HCT116 (cell line): ENCODE results near the gene S100A12. TPM values are rescaled to one million over a fixed set of nuclear protein-coding genes. Genes with fewer than 3 reads are reported as not detected.

ENCODE experiments used
- ATAC-seq: fragments of 200-7000 bp; cut with Tn5 transposase; 2 replicates; pipeline ENCODE4 v1.9.1; 2020; ENCODE audit warnings: mild to moderate bottlenecking, moderate library complexity
- BruUV-seq: library from RNA; stranded (reverse); fragments of 400-500 nt; replicated peaks from 2 replicates; lab custom pipeline; 2021; lab: Mats Ljungman, UMichigan
- CTCF ChIA-PET: fragments of 300-600 bp; sonication (Branson Sonifier 250); formaldehyde crosslinking; loops from one replicate; lab custom pipeline; 2021; ENCODE audit warnings: antibody characterized with exemption; lab: Charles Lee
- POLR2A ChIA-PET: fragments of 300-600, 350-600 bp; sonication (Branson Sonifier 250); formaldehyde crosslinking; loops from one replicate; lab custom pipeline; 2021; ENCODE audit warnings: antibody characterized with exemption; lab: Charles Lee
- RAD21 ChIA-PET, 2 experiments: fragments of 300-600 bp; sonication (Branson Sonifier 250); formaldehyde crosslinking; loops; one replicate each; lab custom pipeline; 2023; ENCODE audit warnings: low total read pairs in 2 of 2; ENCODE audit not compliant: uncharacterized antibody in 2 of 2, unreplicated experiment in 2 of 2, low non-redundant PET in 1 of 2; lab: Charles Lee
- DNase-seq: peaks from one replicate; pipeline ENCODE4 v3.0.0-alpha.2; 2010; ENCODE audit warnings: low read depth, low spot score
- H2AFZ ChIP-seq: fragments of 200-600 bp; shearing (Covaris generic), sonication (generic); 2 replicates; pipeline ENCODE4 v1.6.1; 2017; ENCODE audit warnings: low read depth, mixed run types, mixed read lengths, antibody characterized with exemption, low read length; ENCODE audit not compliant: poor library complexity, severe bottlenecking
- H3K27ac ChIP-seq: 2 replicates; pipeline ENCODE4 v1.5.1; 2012; ENCODE audit warnings: low read depth, low read length
- H3K27me3 ChIP-seq: fragments of 200-600 bp; sonication (generic); 2 replicates; pipeline ENCODE4 v1.6.1; 2016; ENCODE audit warnings: mixed run types, low read length, mixed read lengths; ENCODE audit not compliant: insufficient read depth
- H3K36me3 ChIP-seq, 2 experiments: fragments of 200-500 bp in 1 of 2; fragments of 200-600 bp in 1 of 2; sonication (Bioruptor generic) in 1 of 2; sonication (generic) in 1 of 2; 2 replicates each; pipeline versions ENCODE4 v1.5.1 to v1.6.1; 2014 to 2016; ENCODE audit warnings: low read length in 2 of 2, inconsistent platforms in 1 of 2, mixed read lengths in 1 of 2, mixed run types in 1 of 2; ENCODE audit not compliant: insufficient read depth in 2 of 2, control insufficient read depth in 1 of 2
- H3K4me1 ChIP-seq, 2 experiments: fragments of 200-600 bp in 1 of 2; sonication (generic) in 1 of 2; 2 replicates each; pipeline versions ENCODE4 v1.5.1 to v1.6.1; 2012 to 2017; ENCODE audit warnings: low read length in 2 of 2, inconsistent platforms in 1 of 2, mild to moderate bottlenecking in 1 of 2, mixed read lengths in 1 of 2, mixed run types in 1 of 2, moderate library complexity in 1 of 2; ENCODE audit not compliant: insufficient read depth in 2 of 2, control insufficient read depth in 1 of 2
- H3K4me2 ChIP-seq: fragments of 200-600 bp; sonication (generic); 2 replicates; pipeline ENCODE4 v1.6.1; 2017; ENCODE audit warnings: mixed run types, low read length, mixed read lengths
- H3K4me3 ChIP-seq, 2 experiments: fragments of 200-600 bp in 1 of 2; sonication (generic) in 1 of 2; replicated peaks in 1 of 2; 2 replicates each; pipeline ENCODE4 v1.5.1; 2011 to 2016; ENCODE audit warnings: low read length in 2 of 2, control low read depth in 1 of 2, low read depth in 1 of 2, mild to moderate bottlenecking in 1 of 2, mixed read lengths in 1 of 2, mixed run types in 1 of 2
- H3K79me2 ChIP-seq: fragments of 200-600 bp; sonication (generic); 2 replicates; pipeline ENCODE4 v1.6.1; 2017; ENCODE audit warnings: mild to moderate bottlenecking, mixed run types, low read length, moderate library complexity, mixed read lengths; ENCODE audit not compliant: insufficient read depth
- H3K9ac ChIP-seq: fragments of 200-600 bp; sonication (generic); 2 replicates; pipeline ENCODE4 v1.6.1; 2016; ENCODE audit warnings: low read length, mixed read lengths
- H3K9me2 ChIP-seq: fragments of 200-600 bp; sonication (generic), shearing (Covaris generic); 2 replicates; pipeline ENCODE4 v1.6.1; 2017; ENCODE audit warnings: mixed run types, mild to moderate bottlenecking, moderate library complexity; ENCODE audit not compliant: insufficient read depth
- H3K9me3 ChIP-seq, 2 experiments: fragments of 200-500 bp in 1 of 2; fragments of 200-600 bp in 1 of 2; sonication (Bioruptor generic) in 1 of 2; sonication (generic) in 1 of 2; 2 replicates each; pipeline ENCODE4 v1.6.1; 2014 to 2017; ENCODE audit warnings: low read length in 2 of 2, mixed read lengths in 2 of 2, inconsistent platforms in 1 of 2, low read depth in 1 of 2, mild to moderate bottlenecking in 1 of 2, mixed run types in 1 of 2, moderate library complexity in 1 of 2; ENCODE audit not compliant: control insufficient read depth in 1 of 2, insufficient read depth in 1 of 2
- H4K20me1 ChIP-seq: fragments of 200-600 bp; sonication (generic), shearing (Covaris generic); 2 replicates; pipeline ENCODE4 v1.6.1; 2017; ENCODE audit warnings: mixed run types, mild to moderate bottlenecking, moderate library complexity; ENCODE audit not compliant: insufficient read depth
- CBX3 ChIP-seq: IDR thresholded peaks from 2 replicates; pipeline ENCODE4 v1.6.1; 2012; ENCODE audit warnings: low read depth
- CEBPB ChIP-seq: IDR thresholded peaks from 2 replicates; pipeline ENCODE4 v1.6.1; 2012; ENCODE audit warnings: low read depth
- EGR1 ChIP-seq: IDR thresholded peaks from 2 replicates; pipeline ENCODE4 v1.6.1; 2012; ENCODE audit warnings: low read depth
- ELF1 ChIP-seq: IDR thresholded peaks from 2 replicates; pipeline ENCODE4 v1.6.1; 2012; ENCODE audit warnings: low read depth, borderline replicate concordance
- EZH2 ChIP-seq: fragments of 200-600 bp; sonication (generic); IDR thresholded peaks from 2 replicates; pipeline ENCODE4 v1.6.1; 2017; ENCODE audit warnings: antibody characterized with exemption, mixed run types
- EZH2phosphoT487 ChIP-seq: fragments of 200-600 bp; IDR thresholded peaks from 2 replicates; pipeline ENCODE4 v1.6.1; 2018; ENCODE audit warnings: antibody characterized with exemption, borderline replicate concordance
- FOSL1 ChIP-seq: IDR thresholded peaks from 2 replicates; pipeline ENCODE4 v1.6.1; 2012; ENCODE audit warnings: low read depth
- JUND ChIP-seq: IDR thresholded peaks from 2 replicates; pipeline ENCODE4 v1.6.1; 2012
- MAX ChIP-seq: IDR thresholded peaks from 2 replicates; pipeline ENCODE4 v1.6.1; 2012
- POLR2A ChIP-seq: IDR thresholded peaks from 2 replicates; pipeline ENCODE4 v1.7.0; 2011; ENCODE audit warnings: borderline replicate concordance; ENCODE audit not compliant: insufficient read depth, insufficient read length; ENCODE audit errors: extremely low read depth
- POLR2AphosphoS5 ChIP-seq: IDR thresholded peaks from 2 replicates; pipeline ENCODE4 v1.6.1; 2011; ENCODE audit warnings: mild to moderate bottlenecking, low read depth, low read length, moderate library complexity
- SIN3A ChIP-seq: IDR thresholded peaks from 2 replicates; pipeline ENCODE4 v1.6.1; 2012; ENCODE audit warnings: low read depth
- SRF ChIP-seq: IDR thresholded peaks from 2 replicates; pipeline ENCODE4 v1.6.1; 2012; ENCODE audit warnings: low read depth
- YY1 ChIP-seq: IDR thresholded peaks from 2 replicates; pipeline ENCODE4 v1.6.1; 2011; ENCODE audit warnings: low read length, low read depth, moderate library complexity, mild to moderate bottlenecking; ENCODE audit not compliant: insufficient replicate concordance; ENCODE audit errors: extremely low read depth
- intact Hi-C: fragments of 100-400 bp; cut with micrococcal nuclease; formaldehyde crosslinking; loops from 2 replicates; pipeline ENCODE4 v1.10.0; 2022
- total RNA-seq: library from RNA; stranded (reverse); gene quantifications from one replicate; pipeline ENCODE4 v1.2.1, GENCODE V29; 2021; ENCODE audit not compliant: unreplicated experiment
- TF ChIP-seq, protein P1 (sequence below), 3 experiments: fragments of 200-600 bp in 1 of 3; sonication (generic) in 1 of 3; IDR thresholded peaks in 2 of 3; conservative IDR thresholded peaks in 1 of 3; 2 replicates each; pipeline ENCODE4 v1.5.1; 2012 to 2017; ENCODE audit warnings: low read depth in 2 of 3, low read length in 2 of 3, antibody characterized with exemption in 1 of 3, borderline replicate concordance in 1 of 3, control low read depth in 1 of 3, mild to moderate bottlenecking in 1 of 3, mixed read lengths in 1 of 3, mixed run types in 1 of 3, moderate library complexity in 1 of 3; ENCODE audit not compliant: insufficient read depth in 1 of 3

The S100A12 gene
- total RNA-seq, 1 experiment from 2014 or later = not detected

GRCh38 chr1:153389401-153389800 is 14.0 kb upstream of the S100A12 start:
- Histone ChIP-seq H3K27ac (no peak overlapping the region), H3K36me3 (no peaks in the 10 kb centered on the region), H2AFZ (no peak overlapping the region), H3K27me3 (peaks cover 73% of the 10 kb centered on the region), H4K20me1 (no peaks in the 10 kb centered on the region), H3K9ac (no peak overlapping the region), H3K9me3 (no peaks in the 10 kb centered on the region), H3K9me2 (no peaks in the 10 kb centered on the region), H3K4me2 (no peak overlapping the region), H3K79me2 (no peaks in the 10 kb centered on the region), H3K4me1 (no peaks in the 10 kb centered on the region), H3K4me3 (no peak overlapping the region)
- no peak for ATAC-seq
- RAD21 ChIA-PET = no interaction called here
- TF ChIP-seq CBX3 = no peak
- TF ChIP-seq SIN3A = no peak
- TF ChIP-seq, protein P1, sequence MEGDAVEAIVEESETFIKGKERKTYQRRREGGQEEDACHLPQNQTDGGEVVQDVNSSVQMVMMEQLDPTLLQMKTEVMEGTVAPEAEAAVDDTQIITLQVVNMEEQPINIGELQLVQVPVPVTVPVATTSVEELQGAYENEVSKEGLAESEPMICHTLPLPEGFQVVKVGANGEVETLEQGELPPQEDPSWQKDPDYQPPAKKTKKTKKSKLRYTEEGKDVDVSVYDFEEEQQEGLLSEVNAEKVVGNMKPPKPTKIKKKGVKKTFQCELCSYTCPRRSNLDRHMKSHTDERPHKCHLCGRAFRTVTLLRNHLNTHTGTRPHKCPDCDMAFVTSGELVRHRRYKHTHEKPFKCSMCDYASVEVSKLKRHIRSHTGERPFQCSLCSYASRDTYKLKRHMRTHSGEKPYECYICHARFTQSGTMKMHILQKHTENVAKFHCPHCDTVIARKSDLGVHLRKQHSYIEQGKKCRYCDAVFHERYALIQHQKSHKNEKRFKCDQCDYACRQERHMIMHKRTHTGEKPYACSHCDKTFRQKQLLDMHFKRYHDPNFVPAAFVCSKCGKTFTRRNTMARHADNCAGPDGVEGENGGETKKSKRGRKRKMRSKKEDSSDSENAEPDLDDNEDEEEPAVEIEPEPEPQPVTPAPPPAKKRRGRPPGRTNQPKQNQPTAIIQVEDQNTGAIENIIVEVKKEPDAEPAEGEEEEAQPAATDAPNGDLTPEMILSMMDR (IDR thresholded peaks at IDR 0.05 in 2 of 3, conservative IDR thresholded peaks at IDR 0.05 in 1 of 3; ENCODE audit: borderline replicate concordance in 1 of 3, insufficient read depth in 1 of 3, low read depth in 2 of 3, low read length in 2 of 3) = no peak
- TF ChIP-seq MAX = no peak
- TF ChIP-seq EGR1 = no peak
- TF ChIP-seq JUND = no peak
- no peak for TF ChIP-seq EZH2phosphoT487
- no peak for TF ChIP-seq SRF
- TF ChIP-seq POLR2AphosphoS5 = no peak
- no peak for TF ChIP-seq POLR2A
- no peak for TF ChIP-seq FOSL1
- TF ChIP-seq CEBPB = no peak
- no peak for TF ChIP-seq ELF1
- TF ChIP-seq YY1 = no peak
- no peak for TF ChIP-seq EZH2
- DNase-seq = no peak
- CTCF ChIA-PET = no interaction called here
- intact Hi-C loops = no loop called here
- POLR2A ChIA-PET = no interaction called here
- BruUV-seq = no TSS peak
